Neural cell (in vitro differentiated cells): ENCODE measurements around the gene ANGEL1. TPM values are rescaled to one million over a fixed set of nuclear protein-coding genes. Genes with fewer than 3 reads are reported as not detected.

Source experiments
- H2AFZ ChIP-seq: fragments of 200-600, 300-800 bp; sonication (generic), shearing (Covaris generic); 2 replicates; pipeline ENCODE4 v1.6.0; 2014; ENCODE audit warnings: low read depth, mild to moderate bottlenecking, antibody characterized with exemption, low read length, moderate library complexity
- H3F3A ChIP-seq: fragments of 200-600 bp; shearing (Covaris generic); 2 replicates; pipeline ENCODE4 v1.6.1; 2016; ENCODE audit warnings: mild to moderate bottlenecking, moderate library complexity, mixed read lengths, antibody characterized with exemption, low read length; ENCODE audit not compliant: insufficient read depth, poor library complexity, severe bottlenecking
- H3K27ac ChIP-seq: fragments of 200-600, 300-800 bp; sonication (generic), shearing (Covaris generic); 2 replicates; pipeline ENCODE4 v1.5.1; 2014; ENCODE audit warnings: mild to moderate bottlenecking, low read length, moderate library complexity
- H3K27me3 ChIP-seq: fragments of 300-800, 200-600 bp; sonication (generic), shearing (Covaris generic); 2 replicates; pipeline ENCODE4 v1.6.0; 2014; ENCODE audit warnings: mild to moderate bottlenecking, low read depth, low read length, moderate library complexity; ENCODE audit not compliant: insufficient read depth
- H3K36me3 ChIP-seq: fragments of 300-800, 200-600 bp; sonication (generic), shearing (Covaris generic); 2 replicates; pipeline ENCODE4 v1.5.1; 2014; ENCODE audit warnings: mild to moderate bottlenecking, antibody characterized with exemption, low read length, moderate library complexity; ENCODE audit not compliant: insufficient read depth
- H3K4me2 ChIP-seq: fragments of 300-800, 200-600 bp; sonication (generic), shearing (Covaris generic); 2 replicates; pipeline ENCODE4 v1.6.0; 2014; ENCODE audit warnings: mild to moderate bottlenecking, low read length
- H3K4me3 ChIP-seq: fragments of 300-800, 200-600 bp; sonication (generic), shearing (Covaris generic); 2 replicates; pipeline ENCODE4 v1.5.1; 2014; ENCODE audit warnings: mild to moderate bottlenecking, low read length, moderate library complexity
- H3K79me2 ChIP-seq: fragments of 200-600 bp; shearing (Covaris generic); replicated peaks from 2 replicates; pipeline ENCODE4 v1.6.0; 2014; ENCODE audit warnings: mild to moderate bottlenecking, low read length, moderate library complexity; ENCODE audit not compliant: insufficient read depth
- H3K9ac ChIP-seq: fragments of 300-800, 200-600 bp; sonication (generic), shearing (Covaris generic); 2 replicates; pipeline ENCODE4 v1.6.1; 2016; ENCODE audit warnings: mild to moderate bottlenecking, low read length, mixed read lengths
- H3K9me2 ChIP-seq: fragments of 200-600 bp; shearing (Covaris generic); 2 replicates; pipeline ENCODE4 v1.6.1; 2016; ENCODE audit warnings: mild to moderate bottlenecking, low read length, mixed read lengths; ENCODE audit not compliant: insufficient read depth
- H3K9me3 ChIP-seq: fragments of 200-600, 300-800 bp; sonication (generic), shearing (Covaris generic); 2 replicates; pipeline ENCODE4 v1.6.1; 2016; ENCODE audit warnings: mild to moderate bottlenecking, mixed run types, low read length, moderate library complexity, mixed read lengths
- H4K20me1 ChIP-seq: fragments of 200-600 bp; shearing (Covaris generic); 2 replicates; pipeline ENCODE4 v1.6.1; 2016; ENCODE audit warnings: mild to moderate bottlenecking, mixed run types; ENCODE audit not compliant: insufficient read depth
- EP300 ChIP-seq: fragments of 450-650 bp; conservative IDR thresholded peaks from 2 replicates; pipeline ENCODE4 v1.6.1; 2014; ENCODE audit warnings: antibody characterized with exemption, mild to moderate bottlenecking, moderate library complexity; ENCODE audit not compliant: poor library complexity, severe bottlenecking
- EZH2 ChIP-seq: fragments of 200-600, 300-800 bp; shearing (Covaris generic), sonication (generic); IDR thresholded peaks from 2 replicates; pipeline ENCODE4 v1.6.1; 2014; ENCODE audit warnings: antibody characterized with exemption, low read length, borderline replicate concordance, mild to moderate bottlenecking; ENCODE audit not compliant: insufficient read depth, poor library complexity, severe bottlenecking
- MXI1 ChIP-seq: fragments of 450-650 bp; conservative IDR thresholded peaks from 2 replicates; pipeline ENCODE4 v1.6.1; 2014; ENCODE audit warnings: antibody characterized with exemption, mild to moderate bottlenecking; ENCODE audit not compliant: poor library complexity, severe bottlenecking
- POLR2AphosphoS5 ChIP-seq: IDR thresholded peaks from 2 replicates; pipeline ENCODE4 v1.6.1; 2012
- RAD21 ChIP-seq: fragments of 450-650 bp; conservative IDR thresholded peaks from 2 replicates; pipeline ENCODE4 v1.6.1; 2014; ENCODE audit warnings: antibody characterized with exemption, mild to moderate bottlenecking, moderate library complexity
- REST ChIP-seq: IDR thresholded peaks from 2 replicates; pipeline ENCODE4 v1.6.1; 2012; ENCODE audit warnings: borderline replicate concordance
- SMC3 ChIP-seq: fragments of 450-650 bp; conservative IDR thresholded peaks from 2 replicates; pipeline ENCODE4 v1.6.1; 2014; ENCODE audit warnings: antibody characterized with exemption, mild to moderate bottlenecking, moderate library complexity; ENCODE audit not compliant: poor library complexity
- TAF1 ChIP-seq: IDR thresholded peaks from 2 replicates; pipeline ENCODE4 v1.6.1; 2012; ENCODE audit warnings: low read depth
- polyA plus RNA-seq: library from polyadenylated mRNA; depleted of rRNA; stranded (reverse); fragments of >200 nt; gene quantifications from 2 replicates; pipeline ENCODE4 v1.2.3, GENCODE V29; 2014
- TF ChIP-seq, protein P1 (sequence below): fragments of 450-650 bp; IDR thresholded peaks from 2 replicates; pipeline ENCODE4 v1.5.1; 2014; ENCODE audit warnings: antibody characterized with exemption, mild to moderate bottlenecking, moderate library complexity; ENCODE audit not compliant: poor library complexity, severe bottlenecking

Gene ANGEL1
- polyA plus RNA-seq, 1 donor from 2014 or later = 18.4 TPM

DNA sequence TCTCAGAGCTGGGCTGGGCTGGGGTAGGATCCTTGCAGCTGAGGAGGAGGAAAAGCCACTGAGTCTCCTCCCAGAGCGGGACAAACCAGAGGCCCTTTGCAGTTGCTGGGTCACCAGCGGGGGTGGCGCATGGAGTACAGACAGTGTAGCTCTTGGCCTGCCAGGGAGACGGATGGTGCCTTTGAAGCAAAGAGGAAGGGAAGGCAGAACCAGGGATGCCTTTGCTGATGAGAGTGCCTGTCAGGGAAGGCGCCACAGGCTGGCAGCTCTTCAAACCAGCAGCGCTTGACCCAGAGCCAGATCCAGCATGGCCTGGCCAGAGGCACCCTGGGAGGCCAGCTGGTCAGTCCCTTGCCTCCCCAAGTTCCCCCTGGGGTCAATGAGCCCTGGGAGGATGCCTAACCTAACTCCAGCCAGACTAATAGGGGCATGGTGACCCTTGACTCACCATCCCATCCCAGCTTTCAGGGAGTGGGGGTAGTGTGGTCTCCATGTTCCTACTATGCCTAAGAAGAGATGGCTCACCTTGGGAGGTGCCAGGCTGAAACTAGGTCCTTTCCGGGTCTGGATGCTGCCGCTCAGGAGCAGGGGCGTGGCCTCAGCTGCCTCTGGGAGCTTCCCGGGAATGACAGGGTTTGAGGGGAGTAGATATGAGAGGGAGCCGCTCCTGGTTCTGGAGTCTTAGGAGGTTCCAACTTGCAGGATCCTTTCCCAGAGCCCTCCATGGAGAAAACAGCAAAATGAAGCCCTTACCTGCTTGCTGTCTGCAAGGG lies 31.6 kb downstream of the ANGEL1 start:
- H3F3A ChIP-seq = no peaks in the 10 kb centered on the region
- no peak overlapping the region for H3K4me3 ChIP-seq
- no peaks in the 10 kb centered on the region for H3K27me3 ChIP-seq
- H3K4me2 ChIP-seq = no peak overlapping the region
- no peak overlapping the region for H2AFZ ChIP-seq
- H4K20me1 ChIP-seq = no peaks in the 10 kb centered on the region
- H3K27ac ChIP-seq = no peak overlapping the region
- H3K79me2 ChIP-seq = no peaks in the 10 kb centered on the region
- no peaks in the 10 kb centered on the region for H3K9me2 ChIP-seq
- no peak overlapping the region for H3K9ac ChIP-seq
- TF ChIP-seq RAD21 (no peak), POLR2AphosphoS5 (peak; percentile 7)
- peaks cover 5% of the 10 kb centered on the region for H3K36me3 ChIP-seq
- no peaks in the 10 kb centered on the region for H3K9me3 ChIP-seq

GRCh38 chr14:76780360-76780759 lies 32.3 kb downstream of the ANGEL1 start:
- TF ChIP-seq MXI1 = no peak
- TF ChIP-seq EZH2 = no peak
- TF ChIP-seq TAF1 = no peak
- no peak for TF ChIP-seq POLR2AphosphoS5
- TF ChIP-seq, protein P1, sequence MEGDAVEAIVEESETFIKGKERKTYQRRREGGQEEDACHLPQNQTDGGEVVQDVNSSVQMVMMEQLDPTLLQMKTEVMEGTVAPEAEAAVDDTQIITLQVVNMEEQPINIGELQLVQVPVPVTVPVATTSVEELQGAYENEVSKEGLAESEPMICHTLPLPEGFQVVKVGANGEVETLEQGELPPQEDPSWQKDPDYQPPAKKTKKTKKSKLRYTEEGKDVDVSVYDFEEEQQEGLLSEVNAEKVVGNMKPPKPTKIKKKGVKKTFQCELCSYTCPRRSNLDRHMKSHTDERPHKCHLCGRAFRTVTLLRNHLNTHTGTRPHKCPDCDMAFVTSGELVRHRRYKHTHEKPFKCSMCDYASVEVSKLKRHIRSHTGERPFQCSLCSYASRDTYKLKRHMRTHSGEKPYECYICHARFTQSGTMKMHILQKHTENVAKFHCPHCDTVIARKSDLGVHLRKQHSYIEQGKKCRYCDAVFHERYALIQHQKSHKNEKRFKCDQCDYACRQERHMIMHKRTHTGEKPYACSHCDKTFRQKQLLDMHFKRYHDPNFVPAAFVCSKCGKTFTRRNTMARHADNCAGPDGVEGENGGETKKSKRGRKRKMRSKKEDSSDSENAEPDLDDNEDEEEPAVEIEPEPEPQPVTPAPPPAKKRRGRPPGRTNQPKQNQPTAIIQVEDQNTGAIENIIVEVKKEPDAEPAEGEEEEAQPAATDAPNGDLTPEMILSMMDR = no peak
- TF ChIP-seq REST = no peak
- TF ChIP-seq EP300 = no peak
- no peak for TF ChIP-seq SMC3
- no peak for TF ChIP-seq RAD21
- Histone ChIP-seq H3K36me3 (peaks cover 5% of the 10 kb centered on the region), H3K4me2 (no peak overlapping the region), H3K9me2 (no peaks in the 10 kb centered on the region), H3K27me3 (no peaks in the 10 kb centered on the region), H3K9ac (no peak overlapping the region), H2AFZ (no peak overlapping the region), H3K9me3 (no peaks in the 10 kb centered on the region), H3K4me3 (no peak overlapping the region), H4K20me1 (no peaks in the 10 kb centered on the region), H3F3A (no peaks in the 10 kb centered on the region), H3K79me2 (no peaks in the 10 kb centered on the region), H3K27ac (no peak overlapping the region)

DNA sequence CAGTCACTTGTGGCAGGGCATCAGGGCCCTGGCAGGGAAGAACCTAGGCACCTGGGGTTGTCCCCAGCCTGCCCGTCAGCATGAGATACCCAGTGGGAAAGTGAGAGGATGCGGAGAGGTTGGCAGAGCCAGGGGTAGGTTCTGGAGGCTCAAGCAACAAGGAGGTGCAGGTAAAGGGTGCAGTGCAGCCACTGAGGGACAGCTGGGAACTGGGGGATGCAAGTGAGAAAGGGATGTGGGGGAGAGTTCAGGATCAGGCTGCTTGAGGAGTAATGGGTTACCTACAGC lies 32.7 kb downstream of the ANGEL1 start:
- H3K27ac ChIP-seq = no peak overlapping the region
- no peaks in the 10 kb centered on the region for H3K9me3 ChIP-seq
- no peaks in the 10 kb centered on the region for H3K79me2 ChIP-seq
- H4K20me1 ChIP-seq = no peaks in the 10 kb centered on the region
- no peak for TF ChIP-seq POLR2AphosphoS5
- no peak for TF ChIP-seq SMC3
- no peak for TF ChIP-seq EP300
- TF ChIP-seq MXI1 = no peak
- no peak for TF ChIP-seq REST
- TF ChIP-seq, protein P1 = no peak
- TF ChIP-seq EZH2 = no peak
- TF ChIP-seq TAF1 = no peak
- no peak for TF ChIP-seq RAD21
- H3K27me3 ChIP-seq = no peaks in the 10 kb centered on the region
- no peaks in the 10 kb centered on the region for H3K9me2 ChIP-seq
- no peak overlapping the region for H2AFZ ChIP-seq
- H3F3A ChIP-seq = no peaks in the 10 kb centered on the region
- H3K9ac ChIP-seq = no peak overlapping the region
- H3K4me3 ChIP-seq = no peak overlapping the region
- H3K36me3 ChIP-seq = peaks cover 6% of the 10 kb centered on the region
- no peak overlapping the region for H3K4me2 ChIP-seq
